Measurements from ENCODE around the gene NAA15.

DNA sequence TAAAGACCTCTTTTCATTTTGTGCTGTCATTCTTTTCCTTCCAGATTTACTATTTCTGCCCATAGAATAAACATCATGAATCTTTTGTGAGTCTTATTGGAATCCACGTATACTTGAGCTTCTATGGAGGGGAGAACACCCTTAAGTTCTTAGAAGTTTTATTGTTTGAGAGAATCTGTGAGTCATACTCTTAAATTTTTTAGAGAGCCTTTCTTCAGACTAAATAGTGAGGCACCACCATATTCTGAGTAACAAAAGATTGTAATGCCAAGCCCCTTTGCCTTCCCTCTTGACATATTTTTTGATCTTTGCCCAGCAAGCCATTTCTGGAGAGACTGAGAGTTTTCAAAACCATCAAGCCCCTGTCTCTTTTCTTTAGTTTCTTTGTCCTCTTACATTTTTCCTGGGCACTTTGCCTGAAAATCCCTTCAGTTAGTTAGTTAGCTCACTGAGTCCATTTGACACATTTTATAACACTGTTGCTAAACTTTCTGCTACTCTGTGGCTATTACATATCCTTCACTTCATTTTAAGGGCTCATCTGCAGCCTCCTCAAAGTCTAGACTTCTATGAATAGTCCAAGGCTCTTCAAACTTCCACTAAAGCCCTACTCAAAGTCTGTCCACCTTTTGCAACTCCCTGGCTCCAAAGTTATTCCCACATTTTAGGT is 66.3 kb downstream of the NAA15 start:
- TF ChIP-seq POLR2A (IDR thresholded peaks at IDR 0.05): no peak
- TF ChIP-seq, protein P1, sequence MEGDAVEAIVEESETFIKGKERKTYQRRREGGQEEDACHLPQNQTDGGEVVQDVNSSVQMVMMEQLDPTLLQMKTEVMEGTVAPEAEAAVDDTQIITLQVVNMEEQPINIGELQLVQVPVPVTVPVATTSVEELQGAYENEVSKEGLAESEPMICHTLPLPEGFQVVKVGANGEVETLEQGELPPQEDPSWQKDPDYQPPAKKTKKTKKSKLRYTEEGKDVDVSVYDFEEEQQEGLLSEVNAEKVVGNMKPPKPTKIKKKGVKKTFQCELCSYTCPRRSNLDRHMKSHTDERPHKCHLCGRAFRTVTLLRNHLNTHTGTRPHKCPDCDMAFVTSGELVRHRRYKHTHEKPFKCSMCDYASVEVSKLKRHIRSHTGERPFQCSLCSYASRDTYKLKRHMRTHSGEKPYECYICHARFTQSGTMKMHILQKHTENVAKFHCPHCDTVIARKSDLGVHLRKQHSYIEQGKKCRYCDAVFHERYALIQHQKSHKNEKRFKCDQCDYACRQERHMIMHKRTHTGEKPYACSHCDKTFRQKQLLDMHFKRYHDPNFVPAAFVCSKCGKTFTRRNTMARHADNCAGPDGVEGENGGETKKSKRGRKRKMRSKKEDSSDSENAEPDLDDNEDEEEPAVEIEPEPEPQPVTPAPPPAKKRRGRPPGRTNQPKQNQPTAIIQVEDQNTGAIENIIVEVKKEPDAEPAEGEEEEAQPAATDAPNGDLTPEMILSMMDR (IDR thresholded peaks at IDR 0.05): no peak
